Umbilical cord (tissue), 2 donors: ENCODE measurements around the gene SMIM22. TPM values are rescaled to one million over a fixed set of nuclear protein-coding genes. Genes with fewer than 3 reads are reported as not detected.

Experiments used
- DNase-seq: peaks from one replicate; pipeline ENCODE4 v3.0.0-alpha.2; 2015; ENCODE audit warnings: low spot score
- total RNA-seq: library from RNA; depleted of rRNA; stranded (reverse); fragments of >200 nt; gene quantifications from one replicate; pipeline ENCODE4 v1.2.3, GENCODE V29; 2014; ENCODE audit warnings: low replicate concordance; ENCODE audit not compliant: insufficient read depth

Gene SMIM22, protein sequence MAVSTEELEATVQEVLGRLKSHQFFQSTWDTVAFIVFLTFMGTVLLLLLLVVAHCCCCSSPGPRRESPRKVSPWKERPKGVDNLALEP
- not detected for total RNA-seq

DNA sequence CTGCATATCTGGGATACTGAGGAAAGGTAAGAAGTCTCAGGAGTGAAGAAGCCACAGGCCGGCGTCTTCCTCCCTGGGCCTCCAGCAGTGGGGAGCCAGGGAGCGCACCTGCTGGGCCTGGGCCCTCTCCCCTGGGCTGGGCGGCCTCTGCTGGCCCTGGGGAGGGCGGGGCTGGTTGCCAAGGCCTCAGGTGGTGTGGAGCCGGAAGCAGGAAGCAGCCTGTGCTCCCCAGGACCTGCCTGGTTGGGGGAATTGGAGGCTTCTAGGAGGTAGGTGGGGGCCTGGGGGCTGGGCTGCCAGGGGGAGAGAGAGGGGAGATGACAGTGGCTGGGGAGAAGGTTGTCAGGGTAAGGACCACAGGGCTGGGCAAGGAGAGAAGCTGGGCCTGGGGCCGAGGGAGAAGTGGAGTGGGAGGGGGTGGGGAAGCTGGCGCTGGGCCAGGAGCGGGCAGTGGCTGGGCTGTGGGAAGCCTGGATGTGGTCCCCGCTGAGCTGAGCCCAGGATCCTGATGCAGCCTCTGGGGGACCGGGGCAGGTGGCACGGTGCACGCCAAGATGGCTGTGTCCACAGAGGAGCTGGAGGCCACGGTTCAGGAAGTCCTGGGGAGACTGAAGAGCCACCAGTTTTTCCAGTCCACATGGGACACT is at the start of gene SMIM22:
Gene SMIM22 (plus strand): TSS at position 189 of the 647 bp plus-strand sequence. CDS start 366 bp downstream, at position 555.
- DNase-seq = no peak

DNA sequence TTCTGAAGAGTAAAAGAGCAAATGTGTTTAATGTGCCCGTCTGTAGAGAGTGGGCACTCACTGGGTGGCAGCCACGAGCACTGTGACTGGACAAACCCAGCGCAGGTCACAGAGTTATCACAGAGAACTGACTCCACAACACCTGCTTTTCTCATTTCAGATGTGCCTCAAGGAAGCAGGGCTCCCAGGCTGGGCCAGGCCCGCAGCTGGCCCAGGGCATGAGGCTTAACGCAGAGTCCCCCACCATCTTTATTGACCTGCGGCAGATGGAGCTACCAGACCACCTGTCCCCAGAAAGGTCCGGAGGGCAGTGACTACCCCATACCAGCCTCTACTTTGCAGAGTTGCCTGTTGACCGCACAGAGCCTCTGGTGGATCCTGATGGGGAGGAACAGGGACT is 49.0 kb upstream of the SMIM22 start:
- DNase-seq = no peak

DNA sequence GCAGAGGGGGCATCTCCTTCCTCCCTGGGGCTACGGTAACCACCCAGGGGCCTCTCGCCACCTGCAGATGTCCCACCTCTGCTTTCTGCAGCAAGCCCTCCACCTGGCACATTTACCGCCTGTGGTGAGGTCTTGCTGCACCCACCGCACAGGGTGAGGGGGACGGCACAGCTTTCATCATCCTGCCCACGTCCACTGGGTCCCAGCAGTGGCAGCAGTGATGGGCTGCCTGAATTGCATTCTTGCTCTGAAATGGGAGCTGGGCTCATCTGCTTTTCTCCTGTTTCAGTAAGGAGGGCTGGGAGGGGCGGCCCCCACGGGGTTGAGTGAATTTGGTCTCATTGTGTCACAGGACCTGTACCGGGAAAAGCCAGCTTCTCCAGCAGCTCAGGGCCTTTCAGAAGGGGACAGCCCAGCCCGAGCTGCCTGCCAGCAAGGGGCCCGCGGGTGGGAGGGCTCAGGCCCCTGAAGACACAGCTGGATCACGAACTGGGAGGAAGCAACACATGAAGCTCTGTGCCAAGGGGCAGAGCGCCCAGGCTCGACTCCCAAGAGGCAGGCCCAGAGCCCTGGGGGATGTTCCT is 48.1 kb upstream of the SMIM22 start:
- DNase-seq = peak; percentile 73

DNA sequence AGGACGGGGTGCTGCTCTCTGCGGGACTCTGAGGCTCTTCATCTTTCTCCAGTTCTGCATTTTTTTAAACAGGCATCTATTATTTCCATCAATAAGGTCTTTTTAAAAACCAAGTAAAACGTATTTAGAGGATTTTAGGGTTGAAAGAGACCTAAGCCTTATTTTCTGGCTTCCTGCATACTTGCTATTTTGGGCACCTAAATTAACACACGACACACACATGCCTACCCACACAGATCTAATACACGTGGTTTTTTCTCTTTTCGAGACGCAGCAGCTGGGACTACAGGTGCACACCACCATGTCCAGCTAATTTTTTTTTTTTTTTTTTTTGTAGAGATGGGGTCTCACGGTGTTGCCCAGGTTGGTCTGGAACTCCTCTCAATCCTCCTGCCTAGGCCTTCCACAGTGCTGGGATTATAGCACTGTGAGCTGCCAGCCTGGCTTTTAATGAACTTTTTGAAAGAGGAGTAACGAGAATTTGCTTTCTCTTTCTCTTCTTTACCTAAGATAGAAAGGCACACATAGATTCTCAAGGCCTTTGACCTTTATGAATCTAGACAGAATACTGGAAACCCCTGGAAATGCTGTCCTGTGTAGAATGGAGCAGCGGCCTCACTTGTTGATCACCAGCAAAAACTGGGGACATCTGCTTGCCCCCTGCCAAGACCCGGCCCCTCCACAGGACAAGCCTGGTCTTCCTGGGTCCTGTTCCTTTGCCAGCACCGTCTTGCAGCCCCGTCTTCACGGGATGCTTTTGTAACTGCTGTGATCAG is 47.1 kb upstream of the SMIM22 start:
- DNase-seq = no peak

DNA sequence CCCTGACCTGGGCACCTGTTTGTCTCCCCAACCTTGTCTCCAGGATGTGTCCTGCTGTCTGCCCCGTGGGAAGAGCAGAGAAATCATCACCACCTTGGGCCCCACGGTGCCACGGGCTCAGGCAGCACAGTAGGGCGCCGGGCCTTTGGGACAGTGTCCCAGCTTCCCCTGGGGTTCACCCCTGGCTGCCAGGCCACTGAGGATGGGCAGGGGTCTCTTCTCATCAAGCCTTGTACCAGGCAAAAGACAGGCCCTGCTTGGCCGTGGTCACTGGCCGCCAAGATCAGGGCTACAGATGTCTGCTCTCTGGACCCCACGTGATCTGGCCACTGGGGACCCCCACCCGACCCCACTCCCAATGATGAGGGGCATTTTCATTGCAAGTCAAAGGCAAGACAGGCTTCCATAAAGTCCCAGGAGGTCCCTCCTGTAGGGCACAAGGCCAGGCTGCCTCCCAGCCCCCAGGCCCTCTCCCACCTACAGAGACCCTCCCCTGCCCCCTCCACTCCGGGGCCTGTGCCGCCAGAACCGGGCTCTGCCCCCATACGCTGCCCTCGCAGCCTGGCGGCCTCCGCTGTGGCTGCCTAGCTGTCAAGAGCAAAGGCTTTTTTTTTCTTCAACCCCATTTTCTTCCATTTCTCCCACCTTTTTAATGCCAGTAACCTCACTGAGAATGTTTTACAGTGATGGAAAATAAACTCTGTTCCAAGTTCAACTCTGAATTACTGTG is 46.3 kb upstream of the SMIM22 start:
- DNase-seq = no peak

DNA sequence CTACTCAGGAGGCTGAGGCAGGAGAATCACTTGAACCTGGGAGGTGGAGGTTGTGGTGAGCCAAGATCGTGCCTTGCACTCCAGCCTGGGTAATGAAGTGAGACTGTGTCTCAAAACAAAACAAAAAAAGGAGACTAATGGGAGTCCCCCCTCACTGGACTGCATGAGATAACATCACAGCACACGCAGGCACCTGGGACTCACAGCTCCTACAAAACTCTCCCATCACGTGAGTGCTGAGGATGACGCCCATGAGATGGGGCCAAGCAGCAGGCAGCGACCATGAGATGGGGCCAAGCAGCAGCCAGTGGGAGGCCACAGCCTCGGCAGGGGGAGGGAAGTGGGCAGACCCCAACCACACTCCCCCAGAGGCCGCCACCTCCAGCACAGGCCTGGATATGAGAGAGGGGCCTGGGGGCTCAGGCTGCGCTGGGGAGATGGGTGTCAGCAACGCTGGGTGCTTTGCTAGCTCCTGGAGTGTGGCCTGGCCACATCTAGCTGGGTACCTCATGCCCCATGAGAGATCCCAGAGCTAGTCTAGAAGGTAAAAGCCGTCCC is 45.4 kb upstream of the SMIM22 start:
- DNase-seq = no peak

DNA sequence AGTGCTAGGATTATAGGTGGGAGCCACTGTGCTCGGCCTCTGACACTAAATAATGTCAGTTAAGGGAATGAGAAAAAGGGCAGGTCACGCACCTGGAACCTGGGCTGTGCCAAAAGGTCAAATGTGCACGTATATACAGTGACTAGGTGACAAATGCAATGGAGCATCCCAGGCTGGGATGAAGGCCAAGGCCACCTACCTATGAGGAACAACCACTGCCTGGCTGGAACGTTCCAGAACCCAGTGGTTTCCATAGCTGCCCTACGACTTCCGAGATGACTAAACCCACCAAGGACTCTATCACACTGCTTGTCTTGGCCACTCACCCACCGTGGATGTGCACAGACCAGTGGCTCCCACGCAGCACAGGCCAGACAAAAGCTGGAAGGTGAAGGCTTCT is 44.3 kb upstream of the SMIM22 start:
- no peak for DNase-seq

DNA sequence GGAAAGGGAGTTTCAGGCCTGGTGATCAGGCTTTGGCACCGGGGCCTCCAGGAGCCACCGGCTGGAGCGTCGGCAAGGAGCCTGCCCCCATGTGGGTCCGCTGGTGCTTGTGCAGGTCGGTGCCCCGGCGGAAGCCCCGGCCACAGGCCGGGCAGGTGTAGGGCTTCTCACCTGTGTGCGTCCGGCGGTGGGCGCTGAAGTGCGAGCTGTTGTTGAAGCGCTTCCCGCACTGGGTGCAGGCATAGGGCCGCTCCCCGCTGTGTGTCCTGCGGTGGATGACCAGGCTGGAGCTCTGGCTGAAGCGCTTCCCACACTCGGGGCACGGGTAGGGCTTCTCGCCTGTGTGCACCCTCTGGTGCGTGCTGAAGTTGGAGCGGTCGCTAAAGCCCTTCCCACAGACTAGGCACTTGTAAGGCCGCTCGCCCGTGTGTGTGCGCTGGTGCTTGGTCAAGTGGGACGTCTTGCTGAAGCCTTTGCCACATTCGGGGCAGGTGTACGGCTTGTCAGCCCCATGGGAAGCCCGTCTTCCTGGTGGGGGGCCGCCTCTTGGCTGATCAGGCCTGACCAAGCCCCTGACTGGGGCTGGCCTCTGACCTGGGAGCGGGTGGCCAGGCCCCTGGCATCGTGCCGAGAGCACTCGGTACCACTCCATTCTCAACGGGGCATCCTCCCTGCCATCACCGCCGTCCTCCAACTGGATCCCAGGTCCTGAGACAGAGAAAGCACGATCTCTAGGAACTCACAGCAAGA is 42.6 kb upstream of the SMIM22 start:
- DNase-seq = no peak

DNA sequence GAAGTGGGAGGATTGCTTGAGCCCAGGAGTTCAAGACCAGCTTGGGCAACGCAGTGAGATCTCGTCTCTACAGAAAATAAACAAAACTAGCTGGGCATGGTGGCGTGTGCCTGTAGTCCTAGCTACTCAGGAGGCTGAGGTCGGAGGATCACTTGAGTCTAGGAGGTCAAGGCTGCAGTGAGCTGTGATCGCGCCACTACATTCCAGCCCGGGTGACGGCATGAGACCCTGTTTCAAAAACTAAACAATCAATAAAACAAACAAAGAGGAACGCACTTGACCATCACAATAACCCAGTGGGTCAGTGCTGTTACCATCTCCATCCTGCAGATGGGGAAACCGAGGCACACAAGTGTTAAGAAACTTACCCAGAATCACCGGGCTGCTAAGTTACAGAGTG is 41.9 kb upstream of the SMIM22 start:
- no peak for DNase-seq

DNA sequence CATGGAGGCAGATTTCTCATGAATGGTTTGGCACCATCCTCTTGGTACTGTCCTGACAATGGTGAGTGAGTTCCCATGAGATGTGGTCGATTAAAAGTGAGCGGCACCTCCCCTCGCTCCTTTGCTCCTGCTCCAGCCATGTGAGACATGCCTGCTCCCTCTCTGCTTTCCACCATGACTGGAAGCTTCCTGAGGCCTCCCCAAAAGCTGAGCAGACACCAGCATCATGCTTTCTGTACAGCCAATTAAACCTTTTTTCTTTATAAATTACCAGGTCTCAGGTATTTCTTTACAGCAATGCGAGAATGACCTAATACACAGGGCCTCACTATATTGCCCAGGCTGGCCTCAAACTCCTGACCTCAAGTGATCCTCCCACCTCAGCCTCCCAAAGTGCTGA is 40.3 kb upstream of the SMIM22 start:
- DNase-seq = no peak

DNA sequence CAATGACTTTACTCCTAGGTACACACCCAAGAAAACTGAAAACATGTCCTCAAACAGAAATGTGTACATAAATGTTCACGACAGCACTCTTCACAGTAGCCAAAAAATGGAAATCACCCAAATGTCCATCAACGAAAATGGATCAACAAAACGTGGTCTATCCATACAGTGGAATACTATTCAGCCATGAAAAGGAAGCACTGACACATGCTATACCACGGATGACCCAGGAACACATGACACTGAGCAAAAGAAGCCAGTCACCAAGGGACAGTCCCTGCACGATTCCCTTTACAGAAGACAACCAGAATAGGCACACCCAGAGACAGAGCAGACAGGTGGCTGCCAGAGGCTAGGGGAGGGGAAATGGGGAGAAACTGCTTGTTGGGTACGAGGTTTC is 39.5 kb upstream of the SMIM22 start:
- no peak for DNase-seq

DNA sequence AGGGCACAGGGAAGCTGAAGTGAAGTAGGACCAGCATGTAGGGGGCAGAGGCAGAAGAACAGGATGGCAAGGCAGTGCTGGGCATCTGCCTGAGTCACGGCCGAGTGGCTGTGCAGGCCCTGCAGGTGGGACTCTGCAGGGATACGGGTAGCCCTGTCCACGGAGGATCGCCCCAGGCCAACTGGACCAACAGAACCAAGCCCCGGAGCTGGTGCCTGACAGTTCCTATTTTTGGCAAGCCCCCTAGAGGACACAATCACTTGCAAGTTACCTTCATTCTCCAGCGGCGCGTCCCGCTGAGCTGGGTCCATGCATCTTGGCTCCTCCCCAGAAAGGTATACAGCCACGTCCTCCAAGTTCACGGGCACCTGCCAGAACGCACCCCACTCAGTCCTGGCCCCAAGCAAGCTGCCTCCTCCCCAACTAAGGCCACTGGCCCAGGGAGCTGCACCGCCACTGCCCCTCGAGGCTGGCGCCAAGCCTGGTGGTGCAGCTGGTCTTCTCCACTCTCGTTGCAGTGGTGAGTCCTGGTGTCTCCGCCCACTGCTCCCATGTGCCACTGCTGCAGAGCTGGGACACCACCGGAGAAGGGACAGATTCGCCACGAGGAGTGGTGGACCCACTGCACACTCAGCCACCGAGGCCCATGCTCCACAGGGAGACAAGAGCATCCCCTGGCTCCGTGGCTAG is 34.8 kb upstream of the SMIM22 start:
- DNase-seq = no peak

DNA sequence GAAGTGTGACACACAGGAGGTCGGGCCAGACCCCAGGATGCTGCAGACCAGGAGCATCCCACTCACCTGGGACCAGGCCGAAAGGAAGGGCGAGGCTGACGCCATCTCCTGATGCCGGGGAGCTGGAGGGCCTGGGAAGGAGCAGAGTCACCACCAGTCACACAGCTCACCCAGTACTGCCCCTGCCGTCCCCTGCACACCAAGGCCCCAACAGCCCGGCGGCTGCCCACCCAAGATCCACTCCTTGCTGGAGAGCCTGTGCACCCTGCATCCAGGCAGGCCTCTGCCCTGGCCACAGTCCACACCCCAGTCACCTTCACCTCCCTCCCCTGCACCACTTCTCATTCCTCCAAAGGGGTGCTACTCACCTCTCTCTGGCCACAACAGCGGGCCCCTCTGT is 33.0 kb upstream of the SMIM22 start:
- DNase-seq = no peak

DNA sequence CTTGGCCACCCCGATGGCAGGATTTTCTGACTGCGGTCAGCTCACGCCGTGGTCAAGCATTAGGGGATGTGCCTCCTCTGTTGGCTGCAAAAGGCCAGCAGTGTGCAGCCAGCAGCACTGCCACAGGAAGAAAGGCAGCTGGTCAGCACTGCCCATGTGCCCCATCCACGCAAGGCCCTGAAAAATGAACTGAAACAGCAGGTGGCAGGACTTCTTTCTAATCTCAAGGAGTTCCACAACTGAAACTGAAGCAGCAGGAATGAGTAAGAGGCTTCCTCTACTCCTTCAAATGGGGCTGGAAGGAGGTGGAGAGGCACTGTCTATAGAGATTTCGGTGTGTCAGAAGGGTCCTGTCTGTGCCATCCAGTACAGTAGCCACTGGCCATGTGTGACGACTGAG is 31.4 kb upstream of the SMIM22 start:
- DNase-seq = no peak

DNA sequence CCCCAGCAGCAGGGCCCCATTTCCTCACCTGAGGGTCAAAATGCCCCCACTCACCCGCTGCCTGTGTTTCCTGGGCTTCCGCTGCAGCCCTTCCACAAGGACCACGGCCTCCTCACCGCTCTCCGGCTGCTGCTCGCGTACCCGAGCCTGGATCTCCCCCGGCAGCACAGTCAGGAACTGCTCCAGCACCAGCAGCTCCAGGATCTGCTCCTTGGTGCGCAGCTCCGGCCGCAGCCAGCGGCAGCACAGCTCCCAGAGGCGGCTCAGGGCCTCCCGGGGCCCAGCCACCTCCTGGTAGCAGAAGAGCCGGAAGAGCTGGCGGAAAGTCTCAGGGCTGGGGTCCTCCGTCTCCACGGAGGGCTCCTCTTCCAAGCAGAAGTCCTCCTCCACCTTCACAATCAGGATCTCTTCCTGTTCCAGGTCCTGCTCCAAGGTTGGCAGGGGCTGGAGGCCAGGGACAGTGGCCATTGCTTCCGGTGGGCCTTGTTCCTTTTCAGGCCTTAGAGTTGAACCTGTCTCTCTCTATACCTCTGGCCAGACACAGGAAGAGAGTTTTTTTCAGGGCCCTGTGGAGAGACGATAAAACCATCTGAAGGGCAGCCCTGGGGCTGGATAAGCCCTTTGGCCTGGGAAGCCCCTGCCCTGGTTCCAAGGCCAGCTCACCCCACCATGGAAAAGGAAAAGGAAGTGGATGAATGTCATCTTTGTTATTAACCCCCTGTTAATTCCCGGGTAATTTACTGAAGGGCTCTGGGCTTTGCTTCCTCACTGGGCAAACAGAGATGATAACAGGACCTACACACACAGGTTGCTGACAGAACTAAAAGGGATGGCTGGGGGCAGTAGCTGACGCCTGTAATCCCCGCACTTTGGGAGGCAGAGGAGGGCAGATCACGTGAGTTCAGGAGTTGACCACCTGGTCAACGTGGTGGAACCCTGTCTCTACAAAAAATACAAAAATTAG is 29.4 kb upstream of the SMIM22 start:
- no peak for DNase-seq

DNA sequence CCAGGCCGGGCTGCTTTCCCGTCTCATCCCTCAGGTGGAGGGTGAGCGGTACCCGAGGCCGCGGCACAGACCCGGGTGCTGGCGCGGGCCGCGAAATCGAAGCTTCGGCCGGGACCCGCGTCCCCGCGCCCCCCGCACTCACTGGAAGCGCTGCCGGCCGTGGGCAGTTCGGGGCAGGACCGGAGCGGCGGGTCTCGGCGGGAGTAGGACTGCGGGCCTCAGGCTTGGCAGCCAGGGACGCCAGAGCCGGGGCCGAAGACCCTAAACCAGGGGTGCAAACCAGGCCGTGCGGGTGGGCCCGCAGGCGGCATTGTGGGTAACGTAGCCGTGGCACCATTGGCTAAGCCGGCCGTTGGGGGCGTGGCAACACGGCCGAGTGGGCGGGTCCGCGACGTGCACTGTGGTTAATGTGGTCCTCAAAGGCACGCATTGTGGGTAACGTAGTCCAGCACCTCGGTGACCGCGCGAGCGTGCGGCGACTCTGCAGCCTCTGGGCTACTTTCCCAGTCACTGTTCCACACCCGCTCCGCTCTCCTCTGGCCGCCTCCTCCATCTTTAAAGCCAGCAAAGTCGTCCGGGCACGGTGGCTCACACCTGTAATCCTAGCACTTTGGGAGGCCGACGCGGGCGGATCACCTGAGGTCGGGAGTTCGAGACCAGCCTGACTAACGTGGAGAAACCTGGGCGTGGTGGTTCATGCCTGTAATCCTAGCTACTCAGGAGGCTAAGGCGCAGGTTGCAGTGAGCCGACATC is 28.1 kb upstream of the SMIM22 start, which contains the start of gene ZNF500:
Gene ZNF500 (minus strand): TSS at position 288 of the 754 bp plus-strand sequence. CDS start 1,184 bp downstream, outside the sequence.
- peak; percentile 97 for DNase-seq

DNA sequence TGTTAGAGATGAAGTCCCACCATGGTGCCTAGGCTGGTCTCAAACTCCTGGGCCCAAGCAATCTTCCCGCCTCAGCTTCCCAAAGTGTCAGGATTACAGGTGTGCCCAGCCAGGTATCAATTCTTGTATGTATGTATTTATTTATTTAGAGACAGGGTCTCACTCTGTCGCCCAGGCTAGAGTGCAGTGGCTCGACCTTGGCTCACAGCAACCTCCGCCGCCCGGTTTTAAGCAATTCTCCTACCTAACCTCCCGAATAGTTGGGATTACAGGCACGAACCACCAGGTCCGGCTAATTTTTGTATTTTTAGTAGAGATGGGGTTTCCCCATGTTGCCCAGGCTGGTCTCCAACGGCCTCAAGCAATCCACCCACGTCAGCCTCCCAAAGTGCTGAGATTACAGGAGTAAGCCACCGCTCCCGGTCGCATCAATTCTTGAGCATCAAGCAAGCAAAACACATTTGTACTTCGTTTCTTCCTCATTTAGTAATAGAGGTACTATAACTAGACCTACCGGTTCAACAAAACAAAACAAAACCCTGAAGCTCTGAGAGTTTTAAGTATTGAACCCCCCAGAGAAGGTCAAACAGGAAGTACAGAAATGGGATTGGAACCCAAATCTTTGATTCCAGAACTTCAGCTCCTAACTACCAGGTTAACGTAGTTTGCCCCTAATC is 27.2 kb upstream of the SMIM22 start:
- no peak for DNase-seq
